Parathyroid adenoma (tissue), 2 donors: ENCODE measurements around the gene PLEKHS1.
"Not testable (repeated sequence)": the region's sequence is repeated elsewhere in the genome, so short reads cannot be mapped to it uniquely, and the experiment has no call there.

Experiments
- H2AFZ ChIP-seq: fragments of 300-600 bp; sonication (generic); one replicate; pipeline ENCODE4 v1.7.0; 2017; ENCODE audit warnings: antibody characterized with exemption, mild to moderate bottlenecking
- H3K27ac ChIP-seq: fragments of 300-600 bp; sonication (generic); one replicate; pipeline ENCODE4 v1.7.0; 2017
- H3K27me3 ChIP-seq: fragments of 300-600 bp; sonication (generic); one replicate; pipeline ENCODE4 v1.7.0; 2017; ENCODE audit warnings: low read length; ENCODE audit not compliant: control insufficient read depth, insufficient read depth
- H3K36me3 ChIP-seq: fragments of 300-600 bp; sonication (generic); one replicate; pipeline ENCODE4 v1.7.0; 2017; ENCODE audit warnings: low read length; ENCODE audit not compliant: control insufficient read depth, insufficient read depth
- H3K4me1 ChIP-seq: fragments of 300-600 bp; sonication (generic); one replicate; pipeline ENCODE4 v1.7.0; 2017; ENCODE audit warnings: control low read depth
- H3K4me2 ChIP-seq: fragments of 300-600 bp; sonication (generic); one replicate; pipeline ENCODE4 v1.7.0; 2017; ENCODE audit warnings: low read length
- H3K4me3 ChIP-seq: fragments of 300-600 bp; sonication (generic); one replicate; pipeline ENCODE4 v1.7.0; 2017; ENCODE audit warnings: low read depth, low read length
- H3K79me2 ChIP-seq: fragments of 300-600 bp; sonication (generic); one replicate; pipeline ENCODE4 v1.7.0; 2017; ENCODE audit warnings: control low read depth
- H3K9ac ChIP-seq: fragments of 300-600 bp; sonication (generic); one replicate; pipeline ENCODE4 v1.7.0; 2017; ENCODE audit warnings: mild to moderate bottlenecking
- H3K9me3 ChIP-seq: fragments of 300-600 bp; sonication (generic); one replicate; pipeline ENCODE4 v1.7.0; 2017; ENCODE audit warnings: low read length; ENCODE audit not compliant: control insufficient read depth
- CTCF ChIP-seq: fragments of 300-600 bp; sonication (generic); IDR thresholded peaks from one replicate; pipeline ENCODE4 v1.7.0; 2017; ENCODE audit warnings: antibody characterized with exemption, mild to moderate bottlenecking
- donor health status: primary hyperparathyroidism.

The PLEKHS1 gene

GRCh38 chr10:113819989-113820388 is 68.5 kb downstream of the PLEKHS1 start:
- no peak overlapping the region for H2AFZ ChIP-seq
- TF ChIP-seq CTCF, result no peak
- no peak overlapping the region for H3K27ac ChIP-seq
- H3K4me2 ChIP-seq, result no peak overlapping the region
- H3K9me3 ChIP-seq, result no peaks in the 10 kb centered on the region
- no peaks in the 10 kb centered on the region for H3K79me2 ChIP-seq
- no peak overlapping the region for H3K9ac ChIP-seq
- H3K27me3 ChIP-seq, result no peaks in the 10 kb centered on the region
- no peak overlapping the region for H3K4me3 ChIP-seq
- no peaks in the 10 kb centered on the region for H3K4me1 ChIP-seq
- no peaks in the 10 kb centered on the region for H3K36me3 ChIP-seq

- H3K27me3 ChIP-seq, result no peaks in the 10 kb centered on the region
- no peaks in the 10 kb centered on the region for H3K4me1 ChIP-seq
- TF ChIP-seq CTCF, result no peak
- H3K9ac ChIP-seq, result no peak overlapping the region
- H3K9me3 ChIP-seq, result no peaks in the 10 kb centered on the region
- no peak overlapping the region for H3K27ac ChIP-seq
- no peak overlapping the region for H3K4me3 ChIP-seq
- no peaks in the 10 kb centered on the region for H3K79me2 ChIP-seq
- no peak overlapping the region for H3K4me2 ChIP-seq
- H3K36me3 ChIP-seq, result no peaks in the 10 kb centered on the region
- no peak overlapping the region for H2AFZ ChIP-seq
Measured at GRCh38 chr10:113820507-113820906, 69.0 kb downstream of the PLEKHS1 start.

DNA sequence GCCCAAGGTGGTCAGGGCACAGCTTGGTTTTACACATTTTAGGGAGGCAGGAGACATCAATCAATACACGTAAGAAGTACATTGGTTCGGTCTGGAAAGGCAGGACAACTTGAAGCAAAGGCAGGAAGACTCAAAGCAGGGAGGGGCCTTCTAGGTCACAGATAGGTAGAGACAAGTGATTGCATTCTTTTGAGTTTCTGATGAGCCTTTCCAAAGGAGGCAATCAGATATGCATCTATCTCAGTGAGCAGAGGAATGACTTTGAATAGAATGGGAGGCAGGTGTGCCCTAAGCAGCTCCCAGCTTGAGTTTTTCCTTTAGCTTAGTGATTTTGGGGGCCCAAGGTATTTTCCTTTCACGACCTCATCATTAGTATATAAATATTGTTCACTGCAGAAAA is 69.8 kb downstream of the PLEKHS1 start:
- H2AFZ ChIP-seq, H3K79me2 ChIP-seq, H3K36me3 ChIP-seq, H3K27ac ChIP-seq, H3K4me3 ChIP-seq, H3K27me3 ChIP-seq, H3K4me1 ChIP-seq, H3K9ac ChIP-seq, H3K9me3 ChIP-seq, H3K4me2 ChIP-seq: not testable (repeated sequence)

DNA sequence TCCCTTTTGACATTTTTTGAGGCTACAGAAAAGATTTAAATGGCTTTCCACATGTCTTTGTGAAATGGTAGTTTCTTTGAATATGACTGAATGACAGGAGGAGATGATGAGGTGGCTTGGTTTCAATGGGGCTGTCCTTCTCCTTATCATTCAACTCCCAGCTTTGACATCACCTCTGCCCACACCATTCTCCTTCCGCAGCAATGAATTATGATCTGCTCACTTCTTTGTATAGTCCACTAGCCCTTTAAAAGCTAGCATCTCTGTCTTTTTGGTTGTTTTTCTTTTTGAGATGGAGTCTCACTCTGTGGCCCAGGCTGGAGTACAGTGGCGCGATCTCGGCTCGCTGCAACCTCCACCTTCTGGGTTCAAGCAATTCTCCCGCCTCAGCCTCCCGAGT is 70.7 kb downstream of the PLEKHS1 start:
- Histone ChIP-seq H3K4me1 (no peaks in the 10 kb centered on the region), H3K27ac (no peak overlapping the region), H3K79me2 (no peaks in the 10 kb centered on the region)

GRCh38 chr10:113823389-113823788 is 71.9 kb downstream of the PLEKHS1 start:
- H3K9me3 ChIP-seq, result no peaks in the 10 kb centered on the region
- H3K27ac ChIP-seq, result no peak overlapping the region
- H3K79me2 ChIP-seq, result no peaks in the 10 kb centered on the region
- no peak overlapping the region for H3K4me2 ChIP-seq
- H3K27me3 ChIP-seq, result no peaks in the 10 kb centered on the region
- H3K9ac ChIP-seq, result no peak overlapping the region
- H3K36me3 ChIP-seq, result no peaks in the 10 kb centered on the region
- H3K4me1 ChIP-seq, result no peaks in the 10 kb centered on the region
- H3K4me3 ChIP-seq, result no peak overlapping the region
- no peak for TF ChIP-seq CTCF
- H2AFZ ChIP-seq, result no peak overlapping the region

More for the DNA sequence above, 70.7 kb downstream of the PLEKHS1 start:
- Histone ChIP-seq H3K9ac (no peak overlapping the region), H3K4me2 (no peak overlapping the region), H3K36me3 (no peaks in the 10 kb centered on the region), H3K9me3 (no peaks in the 10 kb centered on the region), H3K27me3 (no peaks in the 10 kb centered on the region), H2AFZ (no peak overlapping the region), H3K4me3 (no peak overlapping the region)
- TF ChIP-seq CTCF, result no peak
